Fibroblast of mammary gland (primary cell): ENCODE results near the gene CCDC102A.

ENCODE experiments used
- DNase-seq: peaks from one replicate; pipeline ENCODE4 v3.0.0-alpha.2; 2010; ENCODE audit warnings: low read depth
- H3K4me3 ChIP-seq: 2 replicates; pipeline ENCODE4 v1.5.1; 2011; ENCODE audit warnings: low read depth, mild to moderate bottlenecking, low read length, moderate library complexity; ENCODE audit not compliant: control insufficient read depth
- TF ChIP-seq, protein P1 (sequence below): conservative IDR thresholded peaks from 2 replicates; pipeline ENCODE4 v1.5.1; 2011; ENCODE audit warnings: low read depth, low read length, inconsistent platforms; ENCODE audit not compliant: control insufficient read depth, insufficient read depth

CCDC102A gene

DNA sequence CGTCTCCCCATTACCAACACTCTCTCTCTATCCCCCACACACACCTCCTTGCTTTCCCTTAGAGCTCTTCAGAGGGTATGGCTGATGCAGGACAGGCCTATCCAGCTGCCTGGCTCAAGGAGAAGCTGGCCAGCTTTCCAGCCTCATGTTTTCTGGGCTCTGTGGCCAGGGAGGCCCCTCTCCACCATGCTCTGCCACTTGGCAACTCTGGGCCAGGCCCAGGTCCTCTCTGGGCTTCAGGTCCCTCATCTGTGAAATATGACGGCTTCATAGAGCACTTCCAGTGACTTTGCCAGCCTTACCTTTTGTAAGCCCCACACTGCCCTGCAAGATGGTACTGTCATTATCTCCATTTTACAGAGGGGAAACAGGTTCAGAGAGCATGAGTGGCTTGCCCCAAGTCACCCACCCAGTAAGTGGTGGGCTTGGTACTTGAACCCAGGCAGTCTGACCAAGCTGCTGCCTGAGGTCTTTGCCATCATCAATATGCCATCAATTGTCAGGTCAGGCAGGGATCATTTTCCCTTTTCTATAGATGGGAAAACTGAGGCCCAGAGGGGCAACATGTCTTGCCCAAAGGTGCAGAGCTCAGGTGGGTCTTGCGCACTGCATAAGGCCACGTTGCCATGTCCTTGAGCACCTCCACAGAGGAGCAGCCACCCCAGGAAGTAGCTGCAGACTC, 5.5 kb upstream of the CCDC102A start:
- TF ChIP-seq, protein P1, sequence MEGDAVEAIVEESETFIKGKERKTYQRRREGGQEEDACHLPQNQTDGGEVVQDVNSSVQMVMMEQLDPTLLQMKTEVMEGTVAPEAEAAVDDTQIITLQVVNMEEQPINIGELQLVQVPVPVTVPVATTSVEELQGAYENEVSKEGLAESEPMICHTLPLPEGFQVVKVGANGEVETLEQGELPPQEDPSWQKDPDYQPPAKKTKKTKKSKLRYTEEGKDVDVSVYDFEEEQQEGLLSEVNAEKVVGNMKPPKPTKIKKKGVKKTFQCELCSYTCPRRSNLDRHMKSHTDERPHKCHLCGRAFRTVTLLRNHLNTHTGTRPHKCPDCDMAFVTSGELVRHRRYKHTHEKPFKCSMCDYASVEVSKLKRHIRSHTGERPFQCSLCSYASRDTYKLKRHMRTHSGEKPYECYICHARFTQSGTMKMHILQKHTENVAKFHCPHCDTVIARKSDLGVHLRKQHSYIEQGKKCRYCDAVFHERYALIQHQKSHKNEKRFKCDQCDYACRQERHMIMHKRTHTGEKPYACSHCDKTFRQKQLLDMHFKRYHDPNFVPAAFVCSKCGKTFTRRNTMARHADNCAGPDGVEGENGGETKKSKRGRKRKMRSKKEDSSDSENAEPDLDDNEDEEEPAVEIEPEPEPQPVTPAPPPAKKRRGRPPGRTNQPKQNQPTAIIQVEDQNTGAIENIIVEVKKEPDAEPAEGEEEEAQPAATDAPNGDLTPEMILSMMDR = no peak
- DNase-seq = no peak
- H3K4me3 ChIP-seq = no peak overlapping the region

DNA sequence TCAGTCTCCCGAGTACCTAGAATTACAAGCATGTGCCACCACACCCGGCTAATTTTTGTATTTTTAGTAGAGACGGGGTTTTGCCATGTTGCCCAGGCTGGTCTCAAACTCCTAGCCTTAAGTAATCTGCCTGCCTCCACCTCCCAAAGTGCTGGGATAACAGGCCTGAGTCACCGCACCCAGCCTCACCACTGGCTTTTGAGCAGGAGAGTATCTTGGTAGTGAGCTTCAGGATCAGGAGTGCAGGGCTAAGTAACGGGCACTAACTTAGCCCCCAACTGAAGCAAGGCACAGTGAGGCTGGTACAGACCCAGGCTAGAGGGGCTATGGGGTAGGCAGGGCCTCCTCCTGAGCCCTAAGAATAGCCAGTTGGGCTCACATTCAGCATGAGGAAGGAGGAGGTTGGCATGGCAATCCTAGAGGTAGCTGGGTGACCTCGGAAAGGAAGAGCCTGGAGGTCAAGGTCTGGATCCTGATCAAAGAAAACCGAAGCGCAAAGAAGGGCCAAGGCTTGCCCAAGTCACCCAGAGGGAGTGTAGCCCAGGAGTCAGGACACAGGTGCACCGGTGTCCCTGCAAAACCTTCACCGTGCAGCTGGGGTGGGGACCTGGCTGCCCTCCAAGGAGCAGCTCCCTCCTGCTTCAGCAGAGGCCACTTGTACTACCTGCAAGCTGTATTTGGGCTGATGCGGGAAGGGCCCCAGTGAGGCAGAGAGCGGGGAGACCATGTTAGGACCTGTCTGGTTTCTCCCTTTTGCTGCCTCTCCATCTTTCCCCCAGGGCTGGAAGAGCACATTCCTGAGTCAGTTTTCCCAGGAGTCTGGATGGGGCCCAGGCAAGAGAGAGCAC, 4.8 kb upstream of the CCDC102A start:
- no peak overlapping the region for H3K4me3 ChIP-seq
- TF ChIP-seq, protein P1 = no peak
- no peak for DNase-seq

GRCh38 chr16:57540387-57540786, 4.0 kb upstream of the CCDC102A start:
- H3K4me3 ChIP-seq = no peak overlapping the region
- no peak for DNase-seq
- TF ChIP-seq, protein P1 = no peak

DNA sequence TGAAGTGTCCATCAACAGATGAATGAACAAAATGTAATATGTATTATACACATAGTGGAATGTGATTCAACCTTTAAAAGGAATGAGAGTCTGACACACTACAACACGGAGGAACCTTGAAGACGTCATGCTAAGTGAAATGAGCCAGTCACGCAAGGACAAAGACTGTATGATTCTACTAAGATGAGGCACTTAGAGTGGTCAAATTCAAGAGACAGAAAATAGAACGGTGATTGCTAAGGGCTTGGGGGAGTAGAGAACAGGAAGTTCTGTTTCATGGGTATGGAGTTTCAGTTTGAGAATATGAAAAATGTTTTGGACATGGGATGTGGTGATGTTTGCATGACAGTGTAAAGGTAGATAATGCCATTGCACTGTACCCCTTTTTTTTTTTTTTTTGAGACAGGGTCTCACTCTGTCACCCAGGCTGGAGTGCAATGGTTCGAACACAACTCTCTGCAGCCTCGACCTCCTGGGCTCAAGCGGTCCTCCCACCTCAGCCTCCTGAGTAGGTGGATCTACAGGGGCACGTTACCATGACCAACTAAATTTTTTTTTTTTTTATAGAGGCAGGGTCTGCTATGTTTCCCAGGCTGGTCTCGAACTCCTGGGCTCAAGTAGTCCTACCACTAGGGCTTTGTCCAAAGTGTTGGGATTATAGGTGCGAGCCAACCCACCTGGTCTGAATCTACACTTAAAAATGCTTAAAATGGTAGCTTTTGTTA, 2.9 kb upstream of the CCDC102A start:
- H3K4me3 ChIP-seq = no peak overlapping the region
- peak; percentile 5 for DNase-seq
- TF ChIP-seq, protein P1 = no peak

DNA sequence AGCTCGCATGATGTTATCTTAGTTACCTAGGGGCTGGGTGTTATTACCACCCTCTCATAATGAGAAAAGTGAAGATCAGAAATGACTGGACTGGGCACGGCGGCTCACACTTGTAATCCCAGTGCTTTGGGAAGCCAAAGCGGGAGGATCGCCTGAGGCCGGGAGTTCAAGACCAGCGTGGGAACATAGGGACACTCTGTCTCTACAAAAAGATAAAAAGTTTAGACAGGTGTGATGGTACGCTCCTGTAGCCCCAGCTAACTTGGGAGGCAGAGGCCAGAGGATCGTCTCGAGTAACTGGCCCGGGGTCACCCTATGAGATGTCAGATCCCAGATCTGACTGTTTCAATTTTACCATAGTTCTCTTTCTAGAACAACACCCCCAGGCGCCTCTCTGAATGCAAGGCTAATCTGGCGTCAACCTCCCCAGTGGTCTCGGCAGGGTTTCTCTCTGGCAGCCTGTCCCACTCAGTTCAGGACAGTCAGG, 1.9 kb upstream of the CCDC102A start:
- no peak for DNase-seq
- TF ChIP-seq, protein P1 = no peak
- H3K4me3 ChIP-seq = no peak overlapping the region

DNA sequence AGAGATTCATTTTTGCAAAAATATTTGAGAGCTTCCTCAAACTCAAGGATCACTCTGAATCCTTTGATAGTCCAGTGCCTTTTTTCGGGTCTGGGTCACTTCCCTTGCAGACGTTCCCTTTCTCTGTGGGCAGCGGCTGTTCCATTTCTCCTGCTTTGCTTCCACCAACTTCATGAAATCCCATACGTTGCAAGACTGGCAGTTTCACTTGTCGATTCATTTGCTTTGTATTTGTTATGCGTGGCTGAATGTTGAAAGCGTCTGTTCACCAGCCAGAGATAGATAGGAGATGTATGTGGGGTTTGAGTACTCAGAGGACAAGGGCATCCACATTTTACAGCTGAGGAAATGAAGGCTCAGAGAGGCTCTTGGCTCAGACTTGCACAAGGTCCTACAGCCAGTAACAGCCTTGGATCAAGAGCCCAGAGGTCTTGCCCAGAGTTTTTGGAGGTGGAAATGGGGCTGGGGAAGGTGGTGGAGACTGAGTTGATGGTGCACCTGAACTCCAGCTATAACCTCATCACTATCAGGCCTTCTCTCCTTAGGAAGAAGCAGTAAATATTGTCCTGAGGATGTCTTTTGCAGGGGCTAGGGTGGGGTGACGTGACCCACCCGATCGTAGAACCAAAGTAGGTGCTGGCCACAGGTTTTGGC, 1.3 kb upstream of the CCDC102A start:
- DNase-seq = no peak
- TF ChIP-seq, protein P1 = no peak
- no peak overlapping the region for H3K4me3 ChIP-seq
